ENCODE results near the gene CALY.
"Not testable (repeated sequence)": the region's sequence is repeated elsewhere in the genome, so short reads cannot be mapped to it uniquely, and the experiment has no call there.

The CALY gene

GRCh38 chr10:133325440-133326222 is 11.1 kb downstream of the CALY start:
- TF ChIP-seq POLR2A (IDR thresholded peaks at IDR 0.05; ENCODE audit: low read depth, low read length) (no peak), POLR2AphosphoS5 (IDR thresholded peaks at IDR 0.05; ENCODE audit: low read depth, low read length) (no peak), TAF1 (IDR thresholded peaks at IDR 0.05; ENCODE audit: borderline replicate concordance, low read depth, low read length) (no peak)

GRCh38 chr10:133324857-133325260 is 11.8 kb downstream of the CALY start:
- FAIRE-seq (no peak), DNase-seq (ENCODE audit: insufficient read length) (no peak)
- TF ChIP-seq TAF1 (IDR thresholded peaks at IDR 0.05; ENCODE audit: borderline replicate concordance, low read depth, low read length), result no peak
- TF ChIP-seq POLR2AphosphoS5 (IDR thresholded peaks at IDR 0.05; ENCODE audit: low read depth, low read length), result no peak
- TF ChIP-seq POLR2A (IDR thresholded peaks at IDR 0.05; ENCODE audit: low read depth, low read length), result no peak

More at GRCh38 chr10:133325440-133326222, 11.1 kb downstream of the CALY start:
- DNase-seq (ENCODE audit: insufficient read length) (no peak), FAIRE-seq (no peak)

DNA sequence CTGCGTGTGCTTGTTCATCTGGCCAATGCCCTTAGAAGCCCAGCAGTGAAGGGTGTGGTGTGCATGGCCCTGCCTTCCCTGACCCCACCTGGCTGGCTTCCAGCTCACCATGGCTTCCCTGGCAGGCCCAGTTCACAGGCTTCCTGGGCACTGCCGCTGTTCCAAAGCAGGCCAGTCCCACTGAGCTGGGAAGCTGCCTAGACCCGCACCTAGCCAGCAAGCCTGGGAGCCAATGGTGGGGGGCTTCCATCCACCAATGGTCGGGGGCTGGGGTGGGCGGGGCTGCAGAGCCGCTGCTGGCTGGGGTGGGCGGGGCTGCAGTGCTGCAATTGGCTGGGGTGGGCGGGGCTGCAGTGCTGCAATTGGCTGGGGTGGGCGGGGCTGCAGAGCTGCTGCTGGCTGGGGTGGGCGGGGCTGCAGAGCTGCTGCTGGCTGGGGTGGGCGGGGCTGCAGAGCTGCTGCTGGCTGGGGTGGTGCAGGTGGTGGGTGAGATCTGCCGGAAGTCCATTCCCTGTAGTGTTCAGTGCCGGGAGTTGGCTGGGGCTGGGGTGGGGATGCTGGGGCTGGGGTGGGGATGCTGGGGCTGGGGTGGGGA is 12.4 kb downstream of the CALY start:
- FAIRE-seq, result peak; percentile 48
- no peak for DNase-seq (ENCODE audit: insufficient read length)
- TF ChIP-seq POLR2AphosphoS5 (IDR thresholded peaks at IDR 0.05; ENCODE audit: low read depth, low read length), result no peak
- TF ChIP-seq POLR2A (IDR thresholded peaks at IDR 0.05; ENCODE audit: low read depth, low read length), result no peak
- no peak for TF ChIP-seq TAF1 (IDR thresholded peaks at IDR 0.05; ENCODE audit: borderline replicate concordance, low read depth, low read length)

GRCh38 chr10:133322064-133322709 is 14.5 kb downstream of the CALY start:
- DNase-seq (ENCODE audit: insufficient read length); FAIRE-seq: not testable (repeated sequence)

DNA sequence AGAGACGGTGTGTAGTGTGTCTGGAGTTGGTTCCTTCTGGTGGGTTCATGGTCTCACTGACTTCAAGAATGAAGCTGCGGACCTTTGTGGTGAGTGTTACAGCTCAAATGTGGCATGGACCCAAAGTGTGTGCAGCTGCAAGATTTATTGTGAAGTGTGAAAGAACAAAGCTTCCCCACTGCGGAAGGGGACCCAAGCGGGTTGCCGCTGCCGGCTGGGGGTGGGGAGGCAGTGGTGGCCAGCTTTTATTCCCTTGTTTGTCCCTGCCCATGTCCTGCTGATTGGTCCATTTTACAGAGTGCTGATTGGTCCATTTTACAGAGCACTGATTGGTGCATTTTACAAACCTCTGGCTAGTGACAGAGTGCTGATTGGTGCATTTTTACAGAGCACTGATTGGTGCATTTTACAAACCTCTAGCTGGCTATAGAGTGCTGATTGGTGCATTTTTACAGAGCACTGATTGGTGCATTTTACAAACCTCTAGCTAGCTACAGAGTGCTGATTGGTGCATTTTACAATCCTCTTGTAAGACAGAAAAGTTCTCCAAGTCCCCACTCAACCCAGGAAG is 15.8 kb downstream of the CALY start:
- DNase-seq (ENCODE audit: insufficient read length), result not testable (repeated sequence)

GRCh38 chr10:133318494-133319127 is 18.1 kb downstream of the CALY start:
- DNase-seq (ENCODE audit: insufficient read length) (peak; percentile 65), FAIRE-seq (no peak)
- TF ChIP-seq POLR2A (IDR thresholded peaks at IDR 0.05; ENCODE audit: low read depth, low read length), result no peak
- no peak for TF ChIP-seq TAF1 (IDR thresholded peaks at IDR 0.05; ENCODE audit: borderline replicate concordance, low read depth, low read length)
- TF ChIP-seq POLR2AphosphoS5 (IDR thresholded peaks at IDR 0.05; ENCODE audit: low read depth, low read length), result no peak

More for the DNA sequence above, 15.8 kb downstream of the CALY start:
- FAIRE-seq, result not testable (repeated sequence)

GRCh38 chr10:133316732-133317131 is 20.0 kb downstream of the CALY start:
- FAIRE-seq (no peak), DNase-seq (ENCODE audit: insufficient read length) (no peak)
- TF ChIP-seq TAF1 (IDR thresholded peaks at IDR 0.05; ENCODE audit: borderline replicate concordance, low read depth, low read length) (no peak), POLR2AphosphoS5 (IDR thresholded peaks at IDR 0.05; ENCODE audit: low read depth, low read length) (no peak), POLR2A (IDR thresholded peaks at IDR 0.05; ENCODE audit: low read depth, low read length) (no peak)

DNA sequence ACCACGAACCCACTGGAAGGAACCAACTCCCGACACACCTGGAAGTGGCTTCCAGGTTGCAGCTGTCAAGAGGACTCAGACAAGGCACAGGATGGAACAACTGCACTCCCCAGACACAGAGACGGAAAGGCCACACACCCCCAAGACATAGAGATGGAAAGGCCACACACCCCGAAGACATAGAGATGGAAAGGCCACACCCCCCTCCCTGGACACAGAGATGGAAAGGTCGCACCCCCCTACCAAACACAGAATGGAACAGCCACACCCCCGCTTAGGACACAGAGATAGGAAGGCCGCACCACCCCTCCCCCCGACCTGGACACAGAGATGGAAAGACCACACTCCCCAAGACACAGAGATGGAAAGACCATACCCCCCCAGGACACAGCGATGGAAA is 20.4 kb downstream of the CALY start:
- no peak for TF ChIP-seq TAF1 (IDR thresholded peaks at IDR 0.05; ENCODE audit: borderline replicate concordance, low read depth, low read length)
- TF ChIP-seq POLR2AphosphoS5 (IDR thresholded peaks at IDR 0.05; ENCODE audit: low read depth, low read length), result no peak
- no peak for TF ChIP-seq POLR2A (IDR thresholded peaks at IDR 0.05; ENCODE audit: low read depth, low read length)
- FAIRE-seq (no peak), DNase-seq (ENCODE audit: insufficient read length) (no peak)

DNA sequence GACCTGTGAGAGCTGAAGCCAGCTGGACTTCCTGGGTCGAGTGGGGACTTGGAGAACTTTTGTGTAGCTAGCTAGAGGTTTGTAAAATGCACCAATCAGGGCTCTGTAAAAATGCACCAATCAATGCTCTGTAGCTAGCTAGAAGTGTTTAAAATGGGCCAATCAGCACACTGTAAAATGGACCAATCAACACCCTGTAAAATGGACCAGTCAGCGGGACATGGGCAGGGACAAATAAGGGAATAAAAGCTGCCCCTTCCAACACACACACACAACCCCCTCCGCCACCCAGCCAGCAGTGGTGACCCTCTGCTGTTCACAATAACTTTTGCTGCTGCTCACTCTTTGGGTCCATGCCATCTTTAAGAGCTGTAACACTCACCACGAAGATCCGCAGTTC is 20.8 kb downstream of the CALY start:
- TF ChIP-seq POLR2A (IDR thresholded peaks at IDR 0.05; ENCODE audit: low read depth, low read length), result no peak
- TF ChIP-seq TAF1 (IDR thresholded peaks at IDR 0.05; ENCODE audit: borderline replicate concordance, low read depth, low read length), result no peak
- no peak for TF ChIP-seq POLR2AphosphoS5 (IDR thresholded peaks at IDR 0.05; ENCODE audit: low read depth, low read length)

GRCh38 chr10:133314911-133315310 is 21.8 kb downstream of the CALY start:
- FAIRE-seq (no peak), DNase-seq (ENCODE audit: insufficient read length) (no peak)
- TF ChIP-seq POLR2AphosphoS5 (IDR thresholded peaks at IDR 0.05; ENCODE audit: low read depth, low read length) (no peak), POLR2A (IDR thresholded peaks at IDR 0.05; ENCODE audit: low read depth, low read length) (no peak), TAF1 (IDR thresholded peaks at IDR 0.05; ENCODE audit: borderline replicate concordance, low read depth, low read length) (no peak)

More for the DNA sequence above, 20.8 kb downstream of the CALY start:
- FAIRE-seq (peak; percentile 82), DNase-seq (ENCODE audit: insufficient read length) (no peak)

DNA sequence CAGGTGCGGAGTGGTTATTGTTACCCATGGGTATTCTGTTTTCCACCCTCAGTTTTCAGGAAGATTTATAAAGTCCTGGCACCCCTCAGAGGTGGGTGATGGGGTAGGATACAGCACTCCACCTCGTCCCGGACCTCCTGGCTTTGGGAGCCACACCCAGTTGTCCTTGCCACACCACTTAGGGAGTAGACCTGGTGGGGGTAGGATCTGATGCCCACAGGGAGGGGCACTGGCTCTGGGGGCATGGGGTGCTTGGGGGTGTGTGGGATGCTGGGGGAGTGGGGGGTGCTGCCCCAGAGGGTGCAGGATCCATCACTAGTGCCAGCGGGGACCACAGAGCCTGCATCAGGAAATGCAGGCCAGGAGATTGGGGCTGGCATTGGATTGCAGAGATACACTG is 23.5 kb downstream of the CALY start:
- FAIRE-seq (no peak), DNase-seq (ENCODE audit: insufficient read length) (no peak)
- no peak for TF ChIP-seq POLR2A (IDR thresholded peaks at IDR 0.05; ENCODE audit: low read depth, low read length)
- TF ChIP-seq TAF1 (IDR thresholded peaks at IDR 0.05; ENCODE audit: borderline replicate concordance, low read depth, low read length), result no peak
